ENCODE results near the gene DENND1A.

DNA sequence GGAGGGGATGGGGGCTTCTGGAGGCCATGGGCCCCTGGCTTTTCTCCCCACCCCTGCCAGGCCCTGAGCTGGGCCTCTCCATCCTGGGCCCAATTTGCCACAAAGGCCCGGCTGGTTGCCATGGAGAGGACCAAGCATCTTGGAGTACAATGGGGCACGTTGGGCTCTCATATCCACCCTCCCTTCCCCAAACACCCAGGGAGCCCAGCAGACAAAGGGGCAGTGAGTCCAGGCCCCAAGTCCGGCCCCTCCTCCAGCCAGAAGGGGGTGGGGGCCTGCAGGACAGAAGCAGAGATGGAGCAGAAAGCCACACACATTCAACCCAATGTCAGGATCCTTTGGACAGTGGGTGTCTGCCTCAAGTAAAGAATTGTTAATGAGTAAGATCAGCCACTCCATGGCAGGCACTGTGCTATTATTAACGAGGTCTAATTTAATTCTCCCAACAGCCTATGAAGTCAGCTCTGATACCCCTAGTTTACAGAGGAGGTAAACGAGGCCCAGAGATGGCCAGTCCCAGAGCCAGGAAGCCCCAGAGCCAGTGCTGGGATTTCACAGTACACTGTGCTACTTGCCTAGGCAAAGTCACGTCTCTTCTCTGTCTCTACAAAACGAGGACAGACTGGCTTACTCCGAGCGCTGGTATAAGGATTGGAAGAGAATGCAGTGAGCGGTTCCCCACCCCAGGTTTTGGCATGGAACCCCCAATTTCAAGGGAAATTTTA, 571.6 kb downstream of the DENND1A start:
- TF ChIP-seq POLR2A (IDR thresholded peaks at IDR 0.05): no peak
- TF ChIP-seq, protein P1, sequence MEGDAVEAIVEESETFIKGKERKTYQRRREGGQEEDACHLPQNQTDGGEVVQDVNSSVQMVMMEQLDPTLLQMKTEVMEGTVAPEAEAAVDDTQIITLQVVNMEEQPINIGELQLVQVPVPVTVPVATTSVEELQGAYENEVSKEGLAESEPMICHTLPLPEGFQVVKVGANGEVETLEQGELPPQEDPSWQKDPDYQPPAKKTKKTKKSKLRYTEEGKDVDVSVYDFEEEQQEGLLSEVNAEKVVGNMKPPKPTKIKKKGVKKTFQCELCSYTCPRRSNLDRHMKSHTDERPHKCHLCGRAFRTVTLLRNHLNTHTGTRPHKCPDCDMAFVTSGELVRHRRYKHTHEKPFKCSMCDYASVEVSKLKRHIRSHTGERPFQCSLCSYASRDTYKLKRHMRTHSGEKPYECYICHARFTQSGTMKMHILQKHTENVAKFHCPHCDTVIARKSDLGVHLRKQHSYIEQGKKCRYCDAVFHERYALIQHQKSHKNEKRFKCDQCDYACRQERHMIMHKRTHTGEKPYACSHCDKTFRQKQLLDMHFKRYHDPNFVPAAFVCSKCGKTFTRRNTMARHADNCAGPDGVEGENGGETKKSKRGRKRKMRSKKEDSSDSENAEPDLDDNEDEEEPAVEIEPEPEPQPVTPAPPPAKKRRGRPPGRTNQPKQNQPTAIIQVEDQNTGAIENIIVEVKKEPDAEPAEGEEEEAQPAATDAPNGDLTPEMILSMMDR (IDR thresholded peaks at IDR 0.05): no peak
